K562 (cell line): ENCODE data around the gene PCF11. TPM values are rescaled to one million over a fixed set of nuclear protein-coding genes. Genes with fewer than 3 reads are reported as not detected.

Source experiments
- BCOR ChIP-seq: fragments of 450-650 bp; IDR thresholded peaks from 2 replicates; pipeline ENCODE4 v1.6.1; 2016
- E2F3 ChIP-seq: fragments of 250-450 bp; sonication (Bioruptor Pico); IDR thresholded peaks from 2 replicates; pipeline ENCODE4 v1.4.0; 2020; ENCODE audit warnings: mild to moderate bottlenecking
- ELF1 ChIP-seq: fragments of 200-800 bp; sonication (Bioruptor generic); IDR thresholded peaks from 2 replicates; pipeline ENCODE4 v1.6.1; 2016; ENCODE audit warnings: missing genetic modification characterization, missing compliant biosample characterization
- FOS ChIP-seq: IDR thresholded peaks from 3 replicates; pipeline ENCODE4 v1.6.1; 2011; ENCODE audit not compliant: insufficient read length; ENCODE audit errors: extremely low read depth
- HNRNPH1 ChIP-seq: fragments of 200-400 bp; formaldehyde crosslinking; optimal IDR thresholded peaks from 2 replicates; pipeline ENCODE3; 2017; ENCODE audit warnings: low read depth, mild to moderate bottlenecking, low read length, moderate library complexity
- LARP7 ChIP-seq: fragments of 450-650 bp; IDR thresholded peaks from 2 replicates; pipeline ENCODE4 v1.6.1; 2016
- NCOA4 ChIP-seq: fragments of 450-650 bp; IDR thresholded peaks from 2 replicates; pipeline ENCODE4 v1.6.1; 2018; ENCODE audit warnings: mild to moderate bottlenecking; ENCODE audit not compliant: partially characterized antibody
- NCOA6 ChIP-seq: fragments of 450-650 bp; IDR thresholded peaks from 2 replicates; pipeline ENCODE4 v1.6.1; 2017; ENCODE audit warnings: mild to moderate bottlenecking
- NR2C2 ChIP-seq, 2 experiments: fragments of 200-800 bp in 1 of 2; sonication (Bioruptor generic) in 1 of 2; sonication (generic) in 1 of 2; formaldehyde crosslinking in 1 of 2; IDR thresholded peaks; 2 replicates each; pipeline versions ENCODE4 v1.6.1 to v1.8.0; 2016 to 2022; ENCODE audit warnings: mild to moderate bottlenecking in 1 of 2, missing compliant biosample characterization in 1 of 2, missing genetic modification characterization in 1 of 2, missing genetic modification reagents in 1 of 2
- PATZ1 ChIP-seq: fragments of 250-450 bp; sonication (Bioruptor Pico); IDR thresholded peaks from 2 replicates; pipeline ENCODE4 v1.5.0; 2020; ENCODE audit warnings: mild to moderate bottlenecking, borderline replicate concordance
- XRCC4 ChIP-seq: IDR thresholded peaks from one replicate; pipeline ENCODE4 v1.6.1; 2011; ENCODE audit not compliant: insufficient read depth, insufficient read length; ENCODE audit errors: extremely low read depth
- ZNF23 ChIP-seq: fragments of 250-450 bp; sonication (Bioruptor Pico); IDR thresholded peaks from 2 replicates; pipeline ENCODE4 v1.4.0; 2020; ENCODE audit warnings: mild to moderate bottlenecking
- polyA plus RNA-seq, 8 experiments: library from polyadenylated mRNA; depleted of rRNA in 4 of 8; stranded (reverse) in 5 of 8; unstranded in 3 of 8; fragments of >200 nt; fragmentation: Nextera tagmentation in 2 of 8; fragmentation: Illumina TruSeq in 1 of 8; extraction: Ambion mirVana in 2 of 8; extraction: Trizol in 1 of 8; gene quantifications; 2 replicates each; pipeline versions ENCODE4 v1.2.1 to v1.2.3, GENCODE V29; 2011 to 2014; ENCODE audit warnings: inconsistent platforms in 1 of 8, missing spikeins in 1 of 8
- total RNA-seq, 7 experiments: library from RNA; depleted of rRNA in 6 of 7; stranded (reverse); fragments of >200 nt in 6 of 7; fragmentation: Illumina TruSeq in 2 of 7; extraction: Trizol in 2 of 7; gene quantifications; 2 replicates each; pipeline versions ENCODE4 v1.2.1 to v1.2.3, GENCODE V29; 2011 to 2021; ENCODE audit warnings: low replicate concordance in 1 of 7
- TF ChIP-seq, protein P1 (sequence below), 2 experiments: fragments of 450-650 bp; IDR thresholded peaks; 2 replicates each; pipeline ENCODE4 v1.6.1; 2016
- TF ChIP-seq, protein P2 (sequence below), 2 experiments: fragments of 450-650 bp; IDR thresholded peaks; 2 replicates each; pipeline ENCODE4 v1.6.1; 2018; ENCODE audit warnings: mild to moderate bottlenecking in 2 of 2, low read depth in 1 of 2; ENCODE audit not compliant: partially characterized antibody in 2 of 2
- TF ChIP-seq, protein P3 (sequence below): sonication (generic); formaldehyde crosslinking; IDR thresholded peaks from 2 replicates; pipeline ENCODE4 v1.8.0; 2022; ENCODE audit warnings: mild to moderate bottlenecking, missing genetic modification reagents

PCF11 gene
- total and polyA plus RNA-seq, 9 of the 15 experiments (the other 6 are each of a cell fraction or from before 2014, with no cell fraction given), result 9.3 to 91.6 (median 54.4) TPM

DNA sequence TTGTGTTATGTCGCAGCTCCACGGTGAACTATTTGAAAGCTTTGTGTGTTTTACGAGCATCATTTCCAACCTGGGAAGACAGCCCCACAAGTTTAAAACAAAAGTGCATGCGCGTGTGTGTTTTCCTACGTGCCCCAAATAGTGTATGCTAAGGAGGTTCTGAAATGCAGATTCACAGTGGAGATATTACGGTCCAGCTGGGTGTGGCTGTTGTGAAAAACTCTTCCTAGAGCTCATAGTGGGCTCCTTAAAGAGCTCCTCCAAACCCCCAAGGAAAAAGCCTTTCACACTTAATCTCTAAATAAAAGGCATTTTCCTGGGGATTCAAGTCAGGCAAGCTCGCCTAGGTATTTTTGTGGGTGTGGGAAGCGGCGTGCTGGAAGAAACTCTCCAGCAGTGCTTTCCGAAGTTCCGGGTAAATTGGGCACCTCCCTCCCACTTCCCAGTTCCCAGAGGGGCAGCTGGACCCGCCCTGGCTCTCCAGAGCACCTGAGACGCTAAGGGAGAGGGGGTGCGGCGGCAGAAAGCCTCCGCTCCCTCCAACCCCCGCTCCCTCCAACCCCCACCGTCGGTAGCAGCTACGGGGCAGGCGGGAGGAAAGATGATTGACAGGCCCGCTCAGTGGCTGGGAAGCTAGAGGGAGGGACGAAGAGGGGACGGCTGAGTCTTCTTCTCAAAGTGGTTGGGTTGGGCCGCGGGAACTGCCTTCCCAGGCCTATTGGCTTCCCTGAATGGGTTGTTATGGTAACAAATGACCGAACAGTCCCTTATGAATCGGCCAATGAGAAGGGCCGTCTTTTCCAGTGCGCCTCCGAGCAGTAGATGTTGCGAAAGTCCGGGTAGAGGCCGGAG is 561 bp upstream of the PCF11 start (continued):
- TF ChIP-seq NCOA4 (no peak), ELF1 (tag) (peak; percentile 72), E2F3 (CRISPR knock-in tag) (no peak), PATZ1 (CRISPR knock-in tag) (no peak), NCOA6 (no peak), FOS (peak; percentile 65), NR2C2 (CRISPR knock-in tag; IDR thresholded peaks at IDR 0.05) (no peak), NR2C2 (tag; IDR thresholded peaks at IDR 0.05) (peak; percentile 39), HNRNPH1 (no peak), LARP7 (no peak), XRCC4 (no peak), ZNF23 (CRISPR knock-in tag) (no peak), BCOR (no peak)
- TF ChIP-seq, protein P1, sequence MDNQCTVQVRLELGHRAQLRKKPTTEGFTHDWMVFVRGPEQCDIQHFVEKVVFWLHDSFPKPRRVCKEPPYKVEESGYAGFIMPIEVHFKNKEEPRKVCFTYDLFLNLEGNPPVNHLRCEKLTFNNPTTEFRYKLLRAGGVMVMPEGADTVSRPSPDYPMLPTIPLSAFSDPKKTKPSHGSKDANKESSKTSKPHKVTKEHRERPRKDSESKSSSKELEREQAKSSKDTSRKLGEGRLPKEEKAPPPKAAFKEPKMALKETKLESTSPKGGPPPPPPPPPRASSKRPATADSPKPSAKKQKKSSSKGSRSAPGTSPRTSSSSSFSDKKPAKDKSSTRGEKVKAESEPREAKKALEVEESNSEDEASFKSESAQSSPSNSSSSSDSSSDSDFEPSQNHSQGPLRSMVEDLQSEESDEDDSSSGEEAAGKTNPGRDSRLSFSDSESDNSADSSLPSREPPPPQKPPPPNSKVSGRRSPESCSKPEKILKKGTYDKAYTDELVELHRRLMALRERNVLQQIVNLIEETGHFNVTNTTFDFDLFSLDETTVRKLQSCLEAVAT (IDR thresholded peaks at IDR 0.05), result no peak
- TF ChIP-seq, protein P2, sequence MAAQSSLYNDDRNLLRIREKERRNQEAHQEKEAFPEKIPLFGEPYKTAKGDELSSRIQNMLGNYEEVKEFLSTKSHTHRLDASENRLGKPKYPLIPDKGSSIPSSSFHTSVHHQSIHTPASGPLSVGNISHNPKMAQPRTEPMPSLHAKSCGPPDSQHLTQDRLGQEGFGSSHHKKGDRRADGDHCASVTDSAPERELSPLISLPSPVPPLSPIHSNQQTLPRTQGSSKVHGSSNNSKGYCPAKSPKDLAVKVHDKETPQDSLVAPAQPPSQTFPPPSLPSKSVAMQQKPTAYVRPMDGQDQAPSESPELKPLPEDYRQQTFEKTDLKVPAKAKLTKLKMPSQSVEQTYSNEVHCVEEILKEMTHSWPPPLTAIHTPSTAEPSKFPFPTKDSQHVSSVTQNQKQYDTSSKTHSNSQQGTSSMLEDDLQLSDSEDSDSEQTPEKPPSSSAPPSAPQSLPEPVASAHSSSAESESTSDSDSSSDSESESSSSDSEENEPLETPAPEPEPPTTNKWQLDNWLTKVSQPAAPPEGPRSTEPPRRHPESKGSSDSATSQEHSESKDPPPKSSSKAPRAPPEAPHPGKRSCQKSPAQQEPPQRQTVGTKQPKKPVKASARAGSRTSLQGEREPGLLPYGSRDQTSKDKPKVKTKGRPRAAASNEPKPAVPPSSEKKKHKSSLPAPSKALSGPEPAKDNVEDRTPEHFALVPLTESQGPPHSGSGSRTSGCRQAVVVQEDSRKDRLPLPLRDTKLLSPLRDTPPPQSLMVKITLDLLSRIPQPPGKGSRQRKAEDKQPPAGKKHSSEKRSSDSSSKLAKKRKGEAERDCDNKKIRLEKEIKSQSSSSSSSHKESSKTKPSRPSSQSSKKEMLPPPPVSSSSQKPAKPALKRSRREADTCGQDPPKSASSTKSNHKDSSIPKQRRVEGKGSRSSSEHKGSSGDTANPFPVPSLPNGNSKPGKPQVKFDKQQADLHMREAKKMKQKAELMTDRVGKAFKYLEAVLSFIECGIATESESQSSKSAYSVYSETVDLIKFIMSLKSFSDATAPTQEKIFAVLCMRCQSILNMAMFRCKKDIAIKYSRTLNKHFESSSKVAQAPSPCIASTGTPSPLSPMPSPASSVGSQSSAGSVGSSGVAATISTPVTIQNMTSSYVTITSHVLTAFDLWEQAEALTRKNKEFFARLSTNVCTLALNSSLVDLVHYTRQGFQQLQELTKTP (IDR thresholded peaks at IDR 0.05; ENCODE audit: low read depth in 1 of 2, partially characterized antibody in 2 of 2), result peak in 1 of 2 experiments; percentile 21
- TF ChIP-seq, protein P3, sequence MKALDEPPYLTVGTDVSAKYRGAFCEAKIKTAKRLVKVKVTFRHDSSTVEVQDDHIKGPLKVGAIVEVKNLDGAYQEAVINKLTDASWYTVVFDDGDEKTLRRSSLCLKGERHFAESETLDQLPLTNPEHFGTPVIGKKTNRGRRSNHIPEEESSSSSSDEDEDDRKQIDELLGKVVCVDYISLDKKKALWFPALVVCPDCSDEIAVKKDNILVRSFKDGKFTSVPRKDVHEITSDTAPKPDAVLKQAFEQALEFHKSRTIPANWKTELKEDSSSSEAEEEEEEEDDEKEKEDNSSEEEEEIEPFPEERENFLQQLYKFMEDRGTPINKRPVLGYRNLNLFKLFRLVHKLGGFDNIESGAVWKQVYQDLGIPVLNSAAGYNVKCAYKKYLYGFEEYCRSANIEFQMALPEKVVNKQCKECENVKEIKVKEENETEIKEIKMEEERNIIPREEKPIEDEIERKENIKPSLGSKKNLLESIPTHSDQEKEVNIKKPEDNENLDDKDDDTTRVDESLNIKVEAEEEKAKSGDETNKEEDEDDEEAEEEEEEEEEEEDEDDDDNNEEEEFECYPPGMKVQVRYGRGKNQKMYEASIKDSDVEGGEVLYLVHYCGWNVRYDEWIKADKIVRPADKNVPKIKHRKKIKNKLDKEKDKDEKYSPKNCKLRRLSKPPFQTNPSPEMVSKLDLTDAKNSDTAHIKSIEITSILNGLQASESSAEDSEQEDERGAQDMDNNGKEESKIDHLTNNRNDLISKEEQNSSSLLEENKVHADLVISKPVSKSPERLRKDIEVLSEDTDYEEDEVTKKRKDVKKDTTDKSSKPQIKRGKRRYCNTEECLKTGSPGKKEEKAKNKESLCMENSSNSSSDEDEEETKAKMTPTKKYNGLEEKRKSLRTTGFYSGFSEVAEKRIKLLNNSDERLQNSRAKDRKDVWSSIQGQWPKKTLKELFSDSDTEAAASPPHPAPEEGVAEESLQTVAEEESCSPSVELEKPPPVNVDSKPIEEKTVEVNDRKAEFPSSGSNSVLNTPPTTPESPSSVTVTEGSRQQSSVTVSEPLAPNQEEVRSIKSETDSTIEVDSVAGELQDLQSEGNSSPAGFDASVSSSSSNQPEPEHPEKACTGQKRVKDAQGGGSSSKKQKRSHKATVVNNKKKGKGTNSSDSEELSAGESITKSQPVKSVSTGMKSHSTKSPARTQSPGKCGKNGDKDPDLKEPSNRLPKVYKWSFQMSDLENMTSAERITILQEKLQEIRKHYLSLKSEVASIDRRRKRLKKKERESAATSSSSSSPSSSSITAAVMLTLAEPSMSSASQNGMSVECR (CRISPR knock-in tag), result no peak
